ENCODE data around the gene DDX55.

Gene DDX55

DNA sequence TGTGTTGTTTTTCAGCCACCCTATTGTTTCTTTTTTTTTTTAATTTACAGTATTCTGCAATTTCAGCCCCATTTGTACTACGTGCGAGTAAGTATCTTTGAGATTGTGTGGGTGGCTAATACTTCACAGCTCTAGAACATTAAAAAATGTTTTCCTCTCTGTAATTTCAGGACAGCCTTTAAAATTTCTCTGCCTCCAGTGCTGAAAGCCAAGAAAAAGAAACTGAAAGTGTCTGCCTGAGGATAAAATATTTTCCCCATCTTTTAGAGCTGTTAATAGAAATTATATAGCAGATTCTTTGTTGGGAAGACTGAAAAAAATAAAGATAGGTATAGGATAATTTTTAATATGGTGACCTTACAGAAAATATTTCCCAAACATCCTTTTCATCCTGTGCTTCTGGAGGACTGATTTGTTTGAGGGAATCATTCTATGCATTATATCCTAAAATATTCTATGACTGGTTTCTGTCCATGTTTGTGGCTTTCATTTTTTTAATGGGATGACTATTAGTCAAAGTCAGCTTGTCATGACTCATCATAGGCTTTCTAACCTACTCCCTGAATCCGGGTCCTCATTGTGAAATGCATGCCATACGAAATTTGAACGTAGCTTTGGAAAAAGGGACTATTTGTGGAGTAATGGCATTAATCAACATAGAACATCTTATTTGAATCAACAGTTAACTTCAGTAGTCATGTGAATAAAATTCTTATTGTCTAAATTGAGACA, 58.3 kb downstream of the DDX55 start:
- Histone ChIP-seq H3K9me3 (ENCODE audit: low read length) (peaks cover 2% of the 10 kb centered on the region), H3K36me3 (ENCODE audit: insufficient read depth, low read length) (peaks cover 54% of the 10 kb centered on the region), H2AFZ (ENCODE audit: low read depth, low read length) (no peak overlapping the region), H3K4me3 (ENCODE audit: low read length) (no peak overlapping the region), H3K27me3 (ENCODE audit: insufficient read depth, low read length) (no peaks in the 10 kb centered on the region), H3K4me1 (ENCODE audit: insufficient read depth, low read length) (no peaks in the 10 kb centered on the region)

DNA sequence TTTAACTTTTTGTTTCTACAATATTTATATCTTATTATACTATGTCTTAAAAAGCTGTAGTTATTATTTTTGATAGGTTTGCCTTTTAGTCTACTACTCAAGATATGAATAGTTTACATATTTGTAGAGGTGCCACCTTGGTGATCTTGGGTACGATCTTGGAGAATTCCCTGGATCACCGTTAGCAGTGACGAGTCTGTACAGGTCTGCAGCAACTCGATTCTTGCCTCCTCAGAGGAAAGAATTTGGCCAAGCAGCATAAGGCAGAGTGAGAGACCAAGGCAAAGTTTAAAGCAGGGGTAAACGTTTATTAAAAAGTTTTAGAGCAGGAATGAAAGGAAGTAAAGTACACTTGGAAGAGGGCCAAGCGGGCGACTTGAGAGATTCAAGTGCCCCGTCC, 65.9 kb downstream of the DDX55 start:
- peaks cover 8% of the 10 kb centered on the region for H3K36me3 ChIP-seq (ENCODE audit: insufficient read depth, low read length)
- H3K27me3 ChIP-seq (ENCODE audit: insufficient read depth, low read length), result no peaks in the 10 kb centered on the region
- H2AFZ ChIP-seq (ENCODE audit: low read depth, low read length), result no peak overlapping the region
- H3K4me3 ChIP-seq (ENCODE audit: low read length), result no peak overlapping the region
- H3K4me1 ChIP-seq (ENCODE audit: insufficient read depth, low read length), result peaks cover 12% of the 10 kb centered on the region
- peaks cover 1% of the 10 kb centered on the region for H3K9me3 ChIP-seq (ENCODE audit: low read length)

All from neuron (in vitro differentiated cells).